Heart left ventricle (tissue), 16 donors: ENCODE data around the gene TRNP1. TPM values are rescaled to one million over a fixed set of nuclear protein-coding genes. Genes with fewer than 3 reads are reported as not detected.
A peak's percentile ranks its signal among the peaks of the same experiment; 100 is the strongest.

Experiments
- ATAC-seq, 4 donors: fragments of 200-7000 bp; cut with Tn5 transposase; one replicate each; pipeline ENCODE4 v1.9.1; 2020 to 2022; ENCODE audit warnings: moderate library complexity in 4 of 4, mild to moderate bottlenecking in 3 of 4, moderate number of reproducible peaks in 1 of 4
- DNase-seq, 5 donors: peaks; one replicate each; pipeline ENCODE4 v3.0.0-alpha.2; 2020
- H3K27ac ChIP-seq, 12 donors: fragments of 200-600 bp; sonication (generic) in 4 of 12; one replicate each; pipeline versions ENCODE4 v1.5.0 to v1.8.0; 2016 to 2022; ENCODE audit warnings: mild to moderate bottlenecking in 2 of 12
- H3K27me3 ChIP-seq, 9 donors: fragments of 200-600 bp; sonication (generic) in 2 of 9; one replicate each; pipeline versions ENCODE4 v1.5.1 to v1.8.0; 2016 to 2022; ENCODE audit warnings: mild to moderate bottlenecking in 3 of 9
- H3K36me3 ChIP-seq, 9 donors: fragments of 200-600 bp; sonication (generic) in 2 of 9; one replicate each; pipeline versions ENCODE4 v1.5.0 to v1.8.0; 2018 to 2022; ENCODE audit warnings: mild to moderate bottlenecking in 2 of 9
- H3K4me1 ChIP-seq, 12 donors: fragments of 200-600 bp; sonication (generic) in 4 of 12; one replicate each; pipeline versions ENCODE4 v1.5.0 to v1.8.0; 2016 to 2022; ENCODE audit warnings: mild to moderate bottlenecking in 3 of 12
- H3K4me3 ChIP-seq, 12 donors: fragments of 200-600 bp; sonication (generic) in 4 of 12; one replicate each; pipeline versions ENCODE4 v1.5.0 to v1.8.0; 2017 to 2022; ENCODE audit warnings: mild to moderate bottlenecking in 9 of 12, moderate library complexity in 4 of 12
- H3K9me3 ChIP-seq, 12 donors: fragments of 200-600 bp; sonication (generic) in 4 of 12; one replicate each; pipeline versions ENCODE4 v1.5.0 to v1.8.0; 2016 to 2022; ENCODE audit warnings: mild to moderate bottlenecking in 1 of 12
- CTCF ChIP-seq, 12 donors: fragments of 200-600 bp; sonication (generic) in 4 of 12; IDR thresholded peaks; one replicate each; pipeline versions ENCODE4 v1.5.0 to v1.8.0; 2018 to 2022; ENCODE audit warnings: antibody characterized with exemption in 12 of 12, mild to moderate bottlenecking in 5 of 12
- POLR2A ChIP-seq, 2 donors: fragments of 450-650 bp; IDR thresholded peaks; one replicate each; pipeline ENCODE4 v1.6.1; 2017; ENCODE audit warnings: antibody characterized with exemption in 2 of 2, mild to moderate bottlenecking in 2 of 2, moderate library complexity in 2 of 2
- WGBS, 4 donors: extraction: QIAGEN DNeasy Blood & Tissue Kit in 2 of 4; methylation state at CpG; one replicate each; pipeline versions ENCODE4 v1.1.5 to v1.1.7; 2013 to 2018; 5-methylcytosine and 5-hydroxymethylcytosine counted together
- intact Hi-C, 10 donors: fragments of 100-400 bp; cut with DNase I; formaldehyde crosslinking; loops; one replicate each; pipeline versions ENCODE4 v1.11.1 to v1.14.2; 2022
- polyA plus RNA-seq, 2 donors: library from polyadenylated mRNA; stranded (reverse); fragments of 200-250 nt; gene quantifications; one replicate each; pipeline ENCODE4 v1.2.3, GENCODE V29; 2013
- total RNA-seq, 9 donors: library from RNA; depleted of rRNA in 2 of 9; stranded (reverse); fragments of >200 nt in 2 of 9; fragmentation: NEBNext Ultra II Directional in 3 of 9; extraction: Animal tissue kit (Norgen Biotek cat#: 25700) in 3 of 9; gene quantifications; one replicate each; pipeline versions ENCODE4 v1.1.0 to v1.2.4, GENCODE V29; 2016 to 2023
- donor health status: ischemic (EF 13 %, LVEDD 7.1; RV severe dilation, severe dysfunction).
- donor health status: healthy with polysubstance abuse.
- donor health status: DM: no; HTN: yes; CAD: no.
- donor health status: DM: no; HTN: no; CAD: no.
- donor health status: ischemic (EF 25% LVEDD 6.9; RV normal size, moderate dysfunction).
- donor health status: ischemic (EF 25% LVEDD 5.7; RV mildly dilated, moderate dysfunction).
- donor health status: healthy.
- donor health status: DM: yes; HTN: yes; CAD: no.
- donor health status: ischemic (EF 35%, LVEDD 5.7; RV mildly dilated, moderate dysfunction).
- donor health status: nonischemic (EF 11% LVEDD 7.7; RV severe dilation, severe dysfunction).
- donor health status: DM: yes; HTN: yes; CAD: no.
- donor health status: PGD.
- donor health status: ischemic (EF 29% LVEDD 5.4; RV normal size, mild dysfunction).
- donor health status: nonischemic (EF 23%, LVEDD 6.1; RV moderate dilation, normal function).

The TRNP1 gene
- total and polyA plus RNA-seq, 11 donors, result 16.6 to 68.5 (median 21.7) TPM

- 62 to 82% (median 68%) methylated on average over 8 of the region's 8 CpGs for WGBS, 4 donors
- H3K4me1 ChIP-seq, result peaks cover 0 to 23% (median 3%) of the 10 kb centered on the region in 12 donors
- intact Hi-C loops, result no loop called here
- no peak overlapping the region for H3K4me3 ChIP-seq
- peaks cover 0 to 2% (median 0%) of the 10 kb centered on the region in 12 donors for H3K9me3 ChIP-seq
- peaks cover 0 to 3% (median 0%) of the 10 kb centered on the region in 9 donors for H3K27me3 ChIP-seq
- no peak for TF ChIP-seq CTCF (IDR thresholded peaks at IDR 0.05)
- no peak for TF ChIP-seq POLR2A (IDR thresholded peaks at IDR 0.05)
- H3K36me3 ChIP-seq, result peaks cover 0 to 19% (median 12%) of the 10 kb centered on the region in 9 donors
- H3K27ac ChIP-seq, result no peak overlapping the region
- DNase-seq (no peak), ATAC-seq (no peak)
Observed at GRCh38 chr1:26950602-26951001, 42.9 kb upstream of the TRNP1 start.

GRCh38 chr1:26951216-26951615 is 42.3 kb upstream of the TRNP1 start:
- peaks cover 0 to 10% (median 0%) of the 10 kb centered on the region in 9 donors for H3K27me3 ChIP-seq
- intact Hi-C loops, result no loop called here
- H3K9me3 ChIP-seq, result peaks cover 0 to 8% (median 2%) of the 10 kb centered on the region in 12 donors
- H3K4me3 ChIP-seq, result no peak overlapping the region
- no peak overlapping the region for H3K27ac ChIP-seq
- ATAC-seq (no peak), DNase-seq (no peak)
- peaks cover 0 to 13% (median 6%) of the 10 kb centered on the region in 9 donors for H3K36me3 ChIP-seq
- peaks cover 0 to 17% (median 1%) of the 10 kb centered on the region in 12 donors for H3K4me1 ChIP-seq
- 89 to 96% (median 93%) methylated on average over 14 of the region's 14 CpGs for WGBS, 4 donors
- TF ChIP-seq POLR2A (IDR thresholded peaks at IDR 0.05), result no peak
- TF ChIP-seq CTCF (IDR thresholded peaks at IDR 0.05), result no peak

- Histone ChIP-seq H3K27ac (no peak overlapping the region), H3K4me3 (no peak overlapping the region), H3K27me3 (peaks cover 0 to 12% (median 0%) of the 10 kb centered on the region in 9 donors), H3K4me1 (peaks cover 0 to 15% (median 1%) of the 10 kb centered on the region in 12 donors), H3K9me3 (peaks cover 0 to 13% (median 3%) of the 10 kb centered on the region in 12 donors), H3K36me3 (peaks cover 0 to 6% (median 0%) of the 10 kb centered on the region in 9 donors)
- ATAC-seq, result no peak
- no peak for TF ChIP-seq CTCF (IDR thresholded peaks at IDR 0.05)
- TF ChIP-seq POLR2A (IDR thresholded peaks at IDR 0.05), result no peak
- WGBS, 4 donors, result 87 to 95% (median 90%) methylated on average over 23 to 24 of the region's 24 CpGs
- no peak for DNase-seq
- intact Hi-C loops, result no loop called here
Observed at GRCh38 chr1:26951821-26952497, 41.5 kb upstream of the TRNP1 start.

GRCh38 chr1:26953374-26953773 is 40.1 kb upstream of the TRNP1 start:
- ATAC-seq (no peak), DNase-seq (peak in 1 of 5 donors; percentile 1)
- Histone ChIP-seq H3K9me3 (peaks cover 0 to 15% (median 3%) of the 10 kb centered on the region in 12 donors), H3K27ac (no peak overlapping the region), H3K27me3 (peaks cover 0 to 27% (median 4%) of the 10 kb centered on the region in 9 donors), H3K4me1 (peaks cover 0 to 15% (median 1%) of the 10 kb centered on the region in 12 donors), H3K4me3 (no peak overlapping the region), H3K36me3 (no peaks in the 10 kb centered on the region)
- whole genome bisulfite sequencing, 4 donors, result 95 to 97% (median 96%) methylated on average over 5 of the region's 5 CpGs
- intact Hi-C loops, result no loop called here
- TF ChIP-seq POLR2A (IDR thresholded peaks at IDR 0.05) (no peak), CTCF (IDR thresholded peaks at IDR 0.05) (no peak)
